B cell (primary cell): ENCODE results near the gene THRAP3.

ENCODE experiments used
- EZH2 ChIP-seq: IDR thresholded peaks from 2 replicates; pipeline ENCODE4 v1.6.1; 2012; ENCODE audit warnings: borderline replicate concordance, low read depth, mild to moderate bottlenecking, moderate library complexity, low read length; ENCODE audit not compliant: insufficient read depth, poor library complexity, severe bottlenecking
- TF ChIP-seq, protein P1 (sequence below): fragments of 200-600 bp; IDR thresholded peaks from one replicate; pipeline ENCODE4 v1.8.0; 2022; ENCODE audit warnings: antibody characterized with exemption, mild to moderate bottlenecking

DNA sequence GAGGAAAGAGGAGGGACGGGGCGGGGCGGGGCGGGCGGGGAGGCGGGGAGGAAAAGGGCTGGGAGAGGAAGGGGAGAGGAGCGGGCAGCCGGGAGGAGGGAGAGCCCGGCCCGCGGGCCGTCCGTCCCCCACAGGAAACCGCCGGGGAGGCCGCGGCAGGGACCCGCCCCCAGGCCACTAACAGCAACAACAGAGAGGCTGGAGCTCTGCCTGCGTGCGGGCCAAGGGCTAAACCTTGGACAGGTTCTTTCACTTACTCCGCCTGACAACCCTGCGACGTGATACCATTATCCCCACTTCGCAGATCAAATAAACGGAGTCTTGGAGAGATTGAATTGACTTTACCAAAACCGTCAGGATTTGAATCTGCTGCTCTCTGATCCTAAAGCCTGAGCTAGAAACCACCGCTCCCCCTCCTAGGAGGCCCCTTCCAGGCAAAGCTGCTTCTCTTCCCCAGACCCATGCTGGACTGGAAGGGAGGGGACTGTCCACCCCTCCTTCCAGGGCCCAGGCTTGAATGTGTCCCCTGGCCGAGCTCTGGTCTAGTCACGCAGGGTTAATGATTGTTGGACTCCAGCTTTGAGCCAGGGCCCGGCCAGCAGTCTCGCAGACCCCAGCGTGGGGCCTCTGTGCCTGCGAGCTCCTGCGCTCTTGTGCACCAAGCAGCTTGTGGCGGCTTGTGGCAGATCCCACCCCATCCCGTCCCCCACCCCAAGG is 99.6 kb downstream of the THRAP3 start, which contains the start of gene EVA1B:
- TF ChIP-seq, protein P1, sequence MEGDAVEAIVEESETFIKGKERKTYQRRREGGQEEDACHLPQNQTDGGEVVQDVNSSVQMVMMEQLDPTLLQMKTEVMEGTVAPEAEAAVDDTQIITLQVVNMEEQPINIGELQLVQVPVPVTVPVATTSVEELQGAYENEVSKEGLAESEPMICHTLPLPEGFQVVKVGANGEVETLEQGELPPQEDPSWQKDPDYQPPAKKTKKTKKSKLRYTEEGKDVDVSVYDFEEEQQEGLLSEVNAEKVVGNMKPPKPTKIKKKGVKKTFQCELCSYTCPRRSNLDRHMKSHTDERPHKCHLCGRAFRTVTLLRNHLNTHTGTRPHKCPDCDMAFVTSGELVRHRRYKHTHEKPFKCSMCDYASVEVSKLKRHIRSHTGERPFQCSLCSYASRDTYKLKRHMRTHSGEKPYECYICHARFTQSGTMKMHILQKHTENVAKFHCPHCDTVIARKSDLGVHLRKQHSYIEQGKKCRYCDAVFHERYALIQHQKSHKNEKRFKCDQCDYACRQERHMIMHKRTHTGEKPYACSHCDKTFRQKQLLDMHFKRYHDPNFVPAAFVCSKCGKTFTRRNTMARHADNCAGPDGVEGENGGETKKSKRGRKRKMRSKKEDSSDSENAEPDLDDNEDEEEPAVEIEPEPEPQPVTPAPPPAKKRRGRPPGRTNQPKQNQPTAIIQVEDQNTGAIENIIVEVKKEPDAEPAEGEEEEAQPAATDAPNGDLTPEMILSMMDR = no peak
- no peak for TF ChIP-seq EZH2
